Myocyte (in vitro differentiated cells): Measurements from ENCODE around the gene GABARAP. TPM values are rescaled to one million over a fixed set of nuclear protein-coding genes. Genes with fewer than 3 reads are reported as not detected.

Experiments used
- DNase-seq: peaks from one replicate; pipeline ENCODE4 v3.0.0-alpha.2; 2012; ENCODE audit warnings: low read depth
- microRNA counts: library from miRNA; unstranded; fragments of <30 nt; microRNA quantifications from one replicate; lab custom pipeline; 2016
- microRNA-seq: library from miRNA; unstranded; fragments of <30 nt; microRNA quantifications from one replicate; pipeline ENCODE4, GENCODE V29; 2016
- total RNA-seq: library from RNA; depleted of rRNA; stranded (reverse); fragments of >200 nt; gene quantifications from 2 replicates; pipeline ENCODE4 v1.2.3, GENCODE V29; 2014

GABARAP gene
- total RNA-seq, 1 donor from 2014 or later: 315 TPM

GRCh38 chr17:7208754-7209460 is 33.3 kb downstream of the GABARAP start:
- DNase-seq: no peak

DNA sequence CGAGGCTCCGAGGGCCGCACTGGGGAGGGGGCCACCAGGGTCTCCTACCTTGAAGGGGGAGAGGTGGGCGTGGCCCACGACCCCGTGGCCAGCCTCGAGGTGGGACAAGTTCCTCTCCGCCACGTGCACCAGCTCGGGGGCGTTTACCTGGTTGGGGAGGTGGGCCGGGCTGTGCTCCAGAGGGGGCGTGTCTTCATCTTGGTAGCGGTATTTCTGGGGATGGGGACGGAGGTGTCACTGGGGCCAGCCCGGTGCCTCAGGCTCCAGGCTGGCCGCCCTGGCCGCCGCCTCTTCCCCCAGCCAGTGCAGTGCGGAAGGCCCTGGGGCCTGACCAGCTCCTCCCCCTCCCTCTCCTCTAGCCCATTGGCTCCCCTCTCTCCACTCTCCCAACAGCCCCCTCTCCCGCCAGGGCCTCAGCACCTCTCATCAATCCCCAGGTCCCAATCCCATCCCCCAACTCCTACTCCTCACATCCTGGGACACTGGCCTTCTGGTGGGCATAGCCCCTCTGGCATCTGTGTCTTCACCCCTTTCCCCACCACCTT is 34.1 kb downstream of the GABARAP start:
- no peak for DNase-seq

- no peak for DNase-seq
These were observed 34.9 kb downstream of the GABARAP start for GRCh38 chr17:7207120-7208001.

GRCh38 chr17:7205561-7205960 is 36.7 kb downstream of the GABARAP start:
- DNase-seq: no peak

DNA sequence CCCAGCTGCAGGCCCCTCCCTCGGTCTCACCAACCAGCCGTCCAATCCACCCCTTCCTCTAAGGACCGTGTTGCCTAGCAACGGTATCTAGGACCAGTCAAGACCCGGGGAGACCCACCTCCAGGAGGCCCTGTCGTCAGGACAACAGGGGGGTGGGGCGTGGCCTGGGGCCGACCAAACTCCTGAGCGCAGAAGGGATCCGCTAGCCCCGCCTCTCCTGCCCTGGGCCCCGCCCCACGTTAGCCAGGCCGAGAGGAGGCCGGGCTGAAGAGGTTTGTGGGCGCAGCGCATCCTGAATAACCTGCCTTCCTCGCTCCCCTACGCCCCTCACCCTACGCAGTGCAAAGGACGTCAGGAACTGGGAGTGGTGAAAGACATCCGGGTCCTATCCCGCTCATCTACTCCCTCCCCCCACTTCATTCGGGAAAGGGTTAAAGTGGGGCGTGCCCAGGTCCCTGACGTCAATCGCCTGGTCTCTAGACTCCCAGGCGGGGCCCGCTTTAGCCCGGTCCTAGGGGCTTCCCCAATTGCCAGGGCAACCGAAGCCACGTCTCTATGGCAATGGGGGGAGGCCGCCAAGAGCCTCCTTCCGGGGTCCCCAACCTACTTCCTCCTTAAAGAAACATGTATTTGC is 37.3 kb downstream of the GABARAP start:
- no peak for DNase-seq

DNA sequence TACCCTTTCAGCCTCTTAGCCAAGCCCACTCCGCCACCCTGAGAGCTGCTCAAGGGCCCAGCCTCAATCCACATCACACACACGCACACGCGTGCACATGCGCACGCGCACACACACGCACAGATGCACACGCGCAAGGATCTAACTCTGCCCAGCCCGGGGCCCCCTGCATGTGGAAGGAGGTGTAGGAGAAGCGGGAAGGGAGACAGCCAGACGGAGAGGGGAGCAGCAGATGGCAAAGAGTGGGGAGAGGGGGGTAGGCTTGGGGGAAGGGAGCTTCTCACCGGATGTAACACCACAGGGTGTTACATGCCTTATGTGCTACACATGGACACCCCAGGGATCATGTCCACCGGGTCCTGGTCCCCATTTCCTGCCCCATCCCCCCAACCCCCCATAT is 37.9 kb downstream of the GABARAP start:
- DNase-seq: no peak

DNA sequence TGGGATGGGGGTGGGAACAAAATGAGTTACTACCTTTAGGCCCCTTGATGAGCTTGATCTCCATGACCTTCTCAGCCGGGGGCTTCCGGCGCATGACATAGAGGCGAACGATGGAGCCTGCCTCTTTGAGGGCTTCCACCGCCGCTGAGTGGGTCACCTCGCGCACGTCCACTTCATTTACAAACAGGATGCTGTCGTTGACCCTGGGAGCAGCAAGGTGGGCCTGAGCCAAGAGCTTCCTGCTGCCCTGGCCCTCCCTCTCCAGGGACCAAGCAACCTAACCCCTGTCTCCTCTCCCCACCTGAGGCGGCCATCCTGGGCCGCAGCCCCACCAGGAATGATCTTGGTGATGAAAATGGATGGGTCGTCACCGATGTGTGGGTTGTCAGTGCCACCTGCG is 38.9 kb downstream of the GABARAP start:
- no peak for DNase-seq

DNA sequence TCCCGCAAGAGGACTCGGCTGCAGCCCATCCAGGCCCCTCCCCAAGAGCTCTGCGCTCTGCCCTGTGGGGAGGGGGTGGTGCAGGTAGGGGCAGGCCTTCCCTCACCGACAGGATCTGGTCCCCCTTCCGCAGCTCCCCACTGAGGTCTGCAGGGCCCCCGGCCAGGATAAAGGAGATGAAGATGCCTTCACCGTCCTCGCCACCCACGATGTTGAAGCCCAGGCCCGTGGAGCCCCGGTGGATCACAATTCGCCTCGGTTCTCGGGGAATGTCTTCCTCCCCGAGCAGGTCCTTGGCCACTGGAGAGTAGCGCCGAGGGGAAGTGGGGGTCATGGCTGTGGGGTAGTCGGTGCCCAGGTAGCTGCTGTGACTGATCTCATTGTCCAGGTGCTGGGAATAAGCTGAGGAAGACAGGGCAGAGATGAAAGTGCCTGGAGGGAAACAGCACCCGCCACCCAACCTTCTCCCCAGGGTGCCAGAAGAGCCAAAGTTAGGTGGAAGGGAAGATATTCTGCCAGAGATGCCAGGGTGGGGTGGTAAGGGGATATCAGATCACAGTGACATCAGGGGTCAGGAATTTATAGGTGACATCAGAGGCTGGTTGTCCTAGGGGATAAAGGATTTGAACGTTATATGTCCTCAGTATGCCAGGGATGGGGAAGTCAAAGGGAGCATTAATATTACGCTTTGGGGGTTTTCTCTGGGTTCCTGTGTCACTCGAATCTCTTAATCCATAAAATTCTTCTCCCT is 45.4 kb downstream of the GABARAP start:
- DNase-seq: no peak

- no peak for DNase-seq
These were observed 46.3 kb downstream of the GABARAP start for GRCh38 chr17:7195971-7196370.

- no peak for DNase-seq
These were observed 49.8 kb downstream of the GABARAP start for GRCh38 chr17:7192271-7192937.

DNA sequence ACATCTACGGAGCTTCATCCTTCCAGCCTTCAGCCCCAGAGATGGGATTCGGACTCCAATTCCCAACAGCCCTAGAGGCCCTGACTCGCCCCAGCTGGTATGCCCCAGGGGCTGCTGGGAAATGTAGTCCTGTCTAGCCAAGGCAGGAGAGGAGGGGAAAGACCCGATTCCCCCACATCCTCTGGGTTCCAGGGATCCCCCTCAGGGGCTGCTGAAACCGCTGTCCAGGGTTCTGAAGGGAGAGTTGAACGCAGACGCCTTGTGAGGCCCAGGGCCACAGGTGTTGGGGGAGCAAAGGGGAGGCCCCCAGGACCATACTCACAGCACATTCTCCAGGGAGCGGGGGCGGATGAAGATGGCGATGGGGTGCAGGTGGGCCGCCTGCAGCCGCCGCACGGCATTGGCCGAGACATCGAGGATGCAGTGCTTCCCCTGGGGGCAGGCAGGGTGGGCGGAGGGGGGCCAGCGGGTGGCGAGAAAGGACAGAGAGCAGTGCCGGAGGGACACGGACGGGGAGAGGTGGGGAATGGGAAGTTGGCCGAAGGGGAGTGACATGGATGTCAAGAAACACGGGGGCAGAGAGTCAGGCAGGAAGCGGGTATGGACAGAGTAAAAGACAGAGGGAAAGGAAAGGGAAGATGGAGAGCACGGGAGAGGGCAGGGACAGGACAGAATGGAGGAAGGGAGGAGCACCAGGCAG is 50.5 kb downstream of the GABARAP start:
- peak; percentile 31 for DNase-seq

GRCh38 chr17:7191069-7191468 is 51.2 kb downstream of the GABARAP start:
- no peak for DNase-seq

- DNase-seq: no peak
These were observed 51.9 kb downstream of the GABARAP start for GRCh38 chr17:7190276-7190917.

MicroRNA genes within 50 kb of the gene (microRNA counts, 767-probe panel; counts per million panel counts)
- microRNA hsa-miR-324-3p (lab: Ali Mortazavi, UCI): not detected
- 10,491 counts per million, percentile 44 among the panel's probes with 10 or more counts for microRNA hsa-miR-324-5p (lab: Ali Mortazavi, UCI)

Small RNAs within 50 kb of the gene (microRNA-seq; reads per million reads assigned to microRNA genes)
- gene MIR324: 5,487 reads per million, percentile 93 among the genes with 10 or more reads in this experiment

Other genes starting within 250 kb of the GABARAP start
- not detected in 2 replicates for gene ALOX12, start 246.4 kb downstream of the GABARAP start, total RNA-seq
- gene RNASEK, start 229.8 kb downstream of the GABARAP start, total RNA-seq: 205 and 259 TPM in 2 replicates
- gene BCL6B, start 219.4 kb downstream of the GABARAP start, total RNA-seq: not detected in 2 replicates
- 0.10 and 0.75 TPM in 2 replicates for gene SLC16A13, start 206.4 kb downstream of the GABARAP start, total RNA-seq
- gene SLC16A11, start 198.4 kb downstream of the GABARAP start, total RNA-seq: 0.78 TPM in 1 of 2 replicates, not detected in the other
- not detected in 2 replicates for gene CLEC10A, start 162.2 kb downstream of the GABARAP start, total RNA-seq
- not detected in 2 replicates for gene ASGR2, start 127.6 kb downstream of the GABARAP start, total RNA-seq
- gene ASGR1, start 63.1 kb downstream of the GABARAP start, total RNA-seq: 0.13 TPM in 1 of 2 replicates, not detected in the other
- gene DLG4, start 22.6 kb downstream of the GABARAP start, total RNA-seq: 11.8 and 18.7 TPM in 2 replicates
- gene ACADVL, start 22.5 kb downstream of the GABARAP start, total RNA-seq: 659 and 702 TPM in 2 replicates
- 71.0 and 80.5 TPM in 2 replicates for gene DVL2, start 7.9 kb downstream of the GABARAP start, total RNA-seq
- gene PHF23, start 3.0 kb downstream of the GABARAP start, total RNA-seq: 52.3 and 54.7 TPM in 2 replicates
- 69.1 and 88.9 TPM in 2 replicates for gene CTDNEP1, start 9.3 kb upstream of the GABARAP start, total RNA-seq
- gene ELP5, start 9.8 kb upstream of the GABARAP start, total RNA-seq: 75.1 and 81.8 TPM in 2 replicates
- not detected in 2 replicates for gene CLDN7, start 20.0 kb upstream of the GABARAP start, total RNA-seq
- gene SLC2A4, start 39.3 kb upstream of the GABARAP start, total RNA-seq: 20.0 and 28.3 TPM in 2 replicates
- 4.1 and 9.6 TPM in 2 replicates for gene YBX2, start 52.2 kb upstream of the GABARAP start, total RNA-seq
- gene EIF5A, start 65.2 kb upstream of the GABARAP start, total RNA-seq: 510 and 518 TPM in 2 replicates
- 92.2 and 95.8 TPM in 2 replicates for gene GPS2, start 72.9 kb upstream of the GABARAP start, total RNA-seq
- gene NEURL4, start 86.9 kb upstream of the GABARAP start, total RNA-seq: 19.5 and 22.3 TPM in 2 replicates
- not detected in 2 replicates for gene ACAP1, start 94.1 kb upstream of the GABARAP start, total RNA-seq
- gene KCTD11, start 109.7 kb upstream of the GABARAP start, total RNA-seq: 10.0 and 10.1 TPM in 2 replicates
- not detected in 2 replicates for gene TMEM95, start 112.7 kb upstream of the GABARAP start, total RNA-seq
- not detected in 2 replicates for gene TNK1, start 138.6 kb upstream of the GABARAP start, total RNA-seq
- 15.1 and 22.3 TPM in 2 replicates for gene PLSCR3, start 152.1 kb upstream of the GABARAP start, total RNA-seq
- gene TMEM256, start 161.6 kb upstream of the GABARAP start, total RNA-seq: 69.6 and 76.5 TPM in 2 replicates
- gene NLGN2, start 165.4 kb upstream of the GABARAP start, total RNA-seq: 5.7 and 7.2 TPM in 2 replicates
- not detected in 2 replicates for gene SPEM1, start 177.9 kb upstream of the GABARAP start, total RNA-seq
- not detected in 2 replicates for gene SPEM2, start 183.2 kb upstream of the GABARAP start, total RNA-seq
- not detected in 2 replicates for gene SPEM3, start 186.4 kb upstream of the GABARAP start, total RNA-seq
- gene TMEM102, start 193.0 kb upstream of the GABARAP start, total RNA-seq: 0.13 and 0.21 TPM in 2 replicates
- 41.7 and 89.9 TPM in 2 replicates for gene FGF11, start 197.1 kb upstream of the GABARAP start, total RNA-seq
- 213 and 222 TPM in 2 replicates for gene CHRNB1, start 202.6 kb upstream of the GABARAP start, total RNA-seq
- 32.8 and 38.0 TPM in 2 replicates for gene ZBTB4, start 237.2 kb upstream of the GABARAP start, total RNA-seq
- gene SLC35G6, start 239.0 kb upstream of the GABARAP start, total RNA-seq: not detected in 2 replicates
- 41.2 and 47.1 TPM in 2 replicates for gene POLR2A, start 241.9 kb upstream of the GABARAP start, total RNA-seq